ENCODE measurements around the gene MDGA2. TPM values are rescaled to one million over a fixed set of nuclear protein-coding genes. Genes with fewer than 3 reads are reported as not detected.

MDGA2 gene
- total RNA-seq, 1 donor from 2014 or later, result 8.1 TPM

DNA sequence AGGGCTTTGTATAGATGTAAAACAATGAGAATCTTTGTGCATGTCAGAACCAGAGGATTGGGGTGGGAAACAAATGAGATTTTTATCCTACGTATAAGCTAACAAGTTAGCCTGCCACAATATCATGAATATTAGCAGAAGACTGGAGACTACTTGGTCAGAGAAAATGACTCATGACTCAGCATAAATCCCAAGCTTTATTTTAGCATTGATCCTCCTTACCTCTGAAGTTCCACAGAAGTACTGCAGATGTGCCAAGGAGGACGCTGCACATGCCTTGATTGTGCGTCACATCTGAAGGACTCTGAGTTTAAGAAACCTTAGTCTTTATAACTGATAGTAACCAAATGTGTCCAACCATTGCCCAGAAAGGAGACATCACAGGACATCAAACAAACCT, 789.8 kb downstream of the MDGA2 start:
- no peaks in the 10 kb centered on the region for H3K27me3 Mint-ChIP-seq (ENCODE audit: unreplicated experiment)
- H3K4me1 Mint-ChIP-seq (ENCODE audit: unreplicated experiment), result no peaks in the 10 kb centered on the region
- no peaks in the 10 kb centered on the region for H3K9me3 Mint-ChIP-seq (ENCODE audit: unreplicated experiment)
- no peak overlapping the region for H3K4me3 Mint-ChIP-seq (ENCODE audit: unreplicated experiment)
- H3K27ac Mint-ChIP-seq (ENCODE audit: unreplicated experiment), result no peak overlapping the region
- TF ChIP-seq, protein P1, sequence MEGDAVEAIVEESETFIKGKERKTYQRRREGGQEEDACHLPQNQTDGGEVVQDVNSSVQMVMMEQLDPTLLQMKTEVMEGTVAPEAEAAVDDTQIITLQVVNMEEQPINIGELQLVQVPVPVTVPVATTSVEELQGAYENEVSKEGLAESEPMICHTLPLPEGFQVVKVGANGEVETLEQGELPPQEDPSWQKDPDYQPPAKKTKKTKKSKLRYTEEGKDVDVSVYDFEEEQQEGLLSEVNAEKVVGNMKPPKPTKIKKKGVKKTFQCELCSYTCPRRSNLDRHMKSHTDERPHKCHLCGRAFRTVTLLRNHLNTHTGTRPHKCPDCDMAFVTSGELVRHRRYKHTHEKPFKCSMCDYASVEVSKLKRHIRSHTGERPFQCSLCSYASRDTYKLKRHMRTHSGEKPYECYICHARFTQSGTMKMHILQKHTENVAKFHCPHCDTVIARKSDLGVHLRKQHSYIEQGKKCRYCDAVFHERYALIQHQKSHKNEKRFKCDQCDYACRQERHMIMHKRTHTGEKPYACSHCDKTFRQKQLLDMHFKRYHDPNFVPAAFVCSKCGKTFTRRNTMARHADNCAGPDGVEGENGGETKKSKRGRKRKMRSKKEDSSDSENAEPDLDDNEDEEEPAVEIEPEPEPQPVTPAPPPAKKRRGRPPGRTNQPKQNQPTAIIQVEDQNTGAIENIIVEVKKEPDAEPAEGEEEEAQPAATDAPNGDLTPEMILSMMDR (IDR thresholded peaks at IDR 0.05; ENCODE audit: unreplicated experiment), result no peak
- no peaks in the 10 kb centered on the region for H3K36me3 Mint-ChIP-seq (ENCODE audit: low read depth, unreplicated experiment)
- DNase-seq (ENCODE audit: low spot score), result no peak

DNA sequence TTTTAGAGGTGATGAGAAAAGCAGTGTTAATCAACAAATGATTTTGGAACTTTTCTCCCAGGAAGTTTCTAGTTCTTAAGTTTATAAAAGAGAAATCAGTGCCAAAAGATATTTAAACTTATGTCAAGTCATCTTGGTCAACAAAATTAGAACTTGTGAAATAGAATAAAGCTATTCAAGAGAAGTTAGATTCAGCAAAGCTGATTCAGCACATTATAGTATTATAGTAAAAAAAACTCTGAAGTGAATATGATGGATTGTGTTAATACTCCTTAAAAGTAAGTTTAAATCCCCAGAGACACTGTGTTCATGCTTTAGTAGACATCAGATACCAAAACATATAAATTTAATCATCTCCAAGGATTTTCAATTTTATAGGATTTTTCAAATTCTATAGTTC, 813.7 kb downstream of the MDGA2 start:
- no peaks in the 10 kb centered on the region for H3K9me3 Mint-ChIP-seq (ENCODE audit: unreplicated experiment)
- no peaks in the 10 kb centered on the region for H3K4me1 Mint-ChIP-seq (ENCODE audit: unreplicated experiment)
- H3K27me3 Mint-ChIP-seq (ENCODE audit: unreplicated experiment), result no peaks in the 10 kb centered on the region
- TF ChIP-seq, protein P1 (IDR thresholded peaks at IDR 0.05; ENCODE audit: unreplicated experiment), result no peak
- DNase-seq (ENCODE audit: low spot score), result no peak
- H3K4me3 Mint-ChIP-seq (ENCODE audit: unreplicated experiment), result no peak overlapping the region
- no peaks in the 10 kb centered on the region for H3K36me3 Mint-ChIP-seq (ENCODE audit: low read depth, unreplicated experiment)
- H3K27ac Mint-ChIP-seq (ENCODE audit: unreplicated experiment), result no peak overlapping the region

DNA sequence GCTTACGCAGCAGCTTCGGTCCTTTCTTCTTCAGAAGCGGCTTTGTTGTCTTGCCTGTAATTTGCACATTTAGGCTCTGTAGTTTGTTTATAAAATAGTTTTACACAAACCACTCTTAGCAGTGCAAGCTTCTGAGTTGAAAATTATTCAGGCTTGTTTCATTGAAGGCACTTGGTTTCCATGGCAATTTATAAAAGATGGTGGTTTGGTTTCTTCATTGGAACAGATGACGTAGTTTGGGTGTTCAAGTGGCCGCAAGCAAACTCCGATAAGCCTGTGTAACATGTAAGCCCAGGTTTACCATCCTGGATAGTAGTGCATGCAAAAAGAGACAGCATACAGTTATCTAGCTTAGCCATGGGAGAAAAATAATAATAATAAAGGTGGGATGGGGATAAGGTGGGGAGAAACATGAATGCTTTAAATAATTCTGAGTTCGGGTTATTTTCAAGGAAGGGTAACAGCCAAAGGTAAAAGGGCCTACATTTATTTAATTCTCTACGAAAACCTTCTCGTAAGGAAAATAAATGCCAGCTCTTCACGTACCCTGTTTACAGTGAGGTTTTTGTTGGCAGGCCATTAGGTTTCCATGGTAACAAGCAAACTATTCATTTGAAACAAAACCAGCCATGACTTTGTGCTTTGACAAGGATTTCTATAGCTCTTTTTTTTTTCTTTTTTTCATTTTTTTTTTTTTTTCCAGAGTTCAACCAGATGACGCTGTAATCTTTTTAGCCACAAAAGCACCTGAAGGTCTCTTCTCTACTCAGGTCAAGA, 834.3 kb downstream of the MDGA2 start:
- no peak overlapping the region for H3K4me3 Mint-ChIP-seq (ENCODE audit: unreplicated experiment)
- no peaks in the 10 kb centered on the region for H3K4me1 Mint-ChIP-seq (ENCODE audit: unreplicated experiment)
- no peak overlapping the region for H3K27ac Mint-ChIP-seq (ENCODE audit: unreplicated experiment)
- no peak for DNase-seq (ENCODE audit: low spot score)
- TF ChIP-seq, protein P1 (IDR thresholded peaks at IDR 0.05; ENCODE audit: unreplicated experiment), result no peak
- no peaks in the 10 kb centered on the region for H3K36me3 Mint-ChIP-seq (ENCODE audit: low read depth, unreplicated experiment)
- H3K27me3 Mint-ChIP-seq (ENCODE audit: unreplicated experiment), result no peaks in the 10 kb centered on the region
- no peaks in the 10 kb centered on the region for H3K9me3 Mint-ChIP-seq (ENCODE audit: unreplicated experiment)

DNA sequence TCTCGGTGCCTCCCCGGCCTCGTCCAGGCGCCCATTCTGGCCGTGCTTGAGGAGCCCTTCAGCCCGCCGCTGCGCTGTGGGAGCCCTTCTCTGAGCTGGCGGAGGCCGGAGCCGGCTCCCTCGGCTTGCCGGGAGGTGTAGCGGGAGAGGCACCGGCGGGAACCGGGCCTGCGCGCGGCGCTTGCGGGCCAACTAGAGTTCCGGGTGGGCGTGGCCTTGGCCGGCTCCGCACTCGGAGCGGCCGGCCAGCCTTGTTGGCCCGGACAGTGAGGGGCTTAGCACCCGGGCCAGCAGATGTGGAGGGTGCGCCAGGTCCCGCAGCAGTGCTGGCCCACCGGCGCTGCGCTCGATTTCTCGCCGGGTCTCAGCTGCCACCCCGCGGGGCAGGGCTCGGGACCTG, 855.1 kb downstream of the MDGA2 start:
- TF ChIP-seq, protein P1 (IDR thresholded peaks at IDR 0.05; ENCODE audit: unreplicated experiment), result no peak
- peak; percentile 44 for DNase-seq (ENCODE audit: low spot score)
- no peaks in the 10 kb centered on the region for H3K4me1 Mint-ChIP-seq (ENCODE audit: unreplicated experiment)
- H3K27ac Mint-ChIP-seq (ENCODE audit: unreplicated experiment), result no peak overlapping the region
- no peaks in the 10 kb centered on the region for H3K36me3 Mint-ChIP-seq (ENCODE audit: low read depth, unreplicated experiment)
- no peaks in the 10 kb centered on the region for H3K9me3 Mint-ChIP-seq (ENCODE audit: unreplicated experiment)
- no peaks in the 10 kb centered on the region for H3K27me3 Mint-ChIP-seq (ENCODE audit: unreplicated experiment)
- H3K4me3 Mint-ChIP-seq (ENCODE audit: unreplicated experiment), result no peak overlapping the region

DNA sequence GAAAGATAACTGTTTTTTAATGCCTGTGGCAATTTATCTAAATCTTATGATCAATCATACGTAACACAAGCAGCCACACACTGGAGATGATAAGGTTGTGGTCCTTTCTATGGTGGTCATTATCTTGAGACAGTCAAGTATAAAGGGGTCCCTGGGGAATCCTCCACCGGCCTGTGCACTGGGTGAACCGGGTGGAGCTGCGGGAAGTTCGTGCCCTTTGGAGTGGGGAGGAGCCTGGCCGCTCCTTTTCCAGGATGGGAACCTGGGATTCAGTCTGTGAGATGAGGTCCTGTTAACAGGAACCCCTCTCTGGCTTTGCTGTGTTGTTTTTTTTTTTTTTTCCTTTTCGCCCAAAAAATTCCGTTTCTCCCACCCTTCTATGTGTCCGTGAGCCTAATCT, 856.3 kb downstream of the MDGA2 start:
- no peaks in the 10 kb centered on the region for H3K9me3 Mint-ChIP-seq (ENCODE audit: unreplicated experiment)
- no peak for DNase-seq (ENCODE audit: low spot score)
- H3K27ac Mint-ChIP-seq (ENCODE audit: unreplicated experiment), result no peak overlapping the region
- TF ChIP-seq, protein P1 (IDR thresholded peaks at IDR 0.05; ENCODE audit: unreplicated experiment), result no peak
- no peaks in the 10 kb centered on the region for H3K4me1 Mint-ChIP-seq (ENCODE audit: unreplicated experiment)
- H3K27me3 Mint-ChIP-seq (ENCODE audit: unreplicated experiment), result no peaks in the 10 kb centered on the region
- H3K36me3 Mint-ChIP-seq (ENCODE audit: low read depth, unreplicated experiment), result no peaks in the 10 kb centered on the region
- H3K4me3 Mint-ChIP-seq (ENCODE audit: unreplicated experiment), result no peak overlapping the region

Data from endothelial cell (in vitro differentiated cells).